ENCODE data around the gene KIF26A.
A peak's percentile ranks its signal among the peaks of the same experiment; 100 is the strongest.
"Not testable (repeated sequence)": the region's sequence is repeated elsewhere in the genome, so short reads cannot be mapped to it uniquely, and the experiment has no call there.

The KIF26A gene

DNA sequence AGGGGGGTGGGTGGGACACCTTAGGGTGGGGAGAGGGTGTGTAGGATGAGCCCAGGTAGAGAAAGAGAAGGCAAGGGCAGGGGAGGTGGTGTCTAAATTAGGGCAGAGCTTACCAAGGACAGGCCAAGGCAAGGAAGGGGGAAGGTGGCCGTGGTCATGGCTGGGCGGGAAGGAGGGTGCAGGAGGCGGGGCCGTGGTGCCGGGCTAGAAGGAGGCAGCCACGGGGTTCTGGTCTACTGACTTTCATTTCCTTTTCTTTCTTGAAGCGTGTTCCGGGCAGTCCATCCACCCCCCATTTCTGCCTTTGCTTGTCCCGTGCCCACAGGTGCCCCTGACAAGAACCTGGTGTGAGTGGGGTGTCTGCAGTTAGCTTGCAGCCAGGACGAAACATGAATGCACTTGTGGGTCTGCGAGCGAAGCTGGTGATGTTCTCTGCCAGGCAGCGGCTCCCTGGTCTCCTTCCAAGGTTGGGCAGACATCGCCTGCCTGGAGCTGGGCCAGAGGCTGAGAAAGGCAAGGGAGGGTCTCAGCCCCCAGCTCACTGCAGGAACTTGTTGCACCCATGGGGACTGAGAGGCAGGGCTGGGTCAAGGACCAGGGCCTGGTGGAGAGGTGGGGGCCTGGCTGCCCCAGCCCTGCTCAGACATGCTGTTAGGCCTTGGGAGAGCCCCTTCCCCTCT lies 58.2 kb downstream of the KIF26A start:
- no peak for DNase-seq

DNA sequence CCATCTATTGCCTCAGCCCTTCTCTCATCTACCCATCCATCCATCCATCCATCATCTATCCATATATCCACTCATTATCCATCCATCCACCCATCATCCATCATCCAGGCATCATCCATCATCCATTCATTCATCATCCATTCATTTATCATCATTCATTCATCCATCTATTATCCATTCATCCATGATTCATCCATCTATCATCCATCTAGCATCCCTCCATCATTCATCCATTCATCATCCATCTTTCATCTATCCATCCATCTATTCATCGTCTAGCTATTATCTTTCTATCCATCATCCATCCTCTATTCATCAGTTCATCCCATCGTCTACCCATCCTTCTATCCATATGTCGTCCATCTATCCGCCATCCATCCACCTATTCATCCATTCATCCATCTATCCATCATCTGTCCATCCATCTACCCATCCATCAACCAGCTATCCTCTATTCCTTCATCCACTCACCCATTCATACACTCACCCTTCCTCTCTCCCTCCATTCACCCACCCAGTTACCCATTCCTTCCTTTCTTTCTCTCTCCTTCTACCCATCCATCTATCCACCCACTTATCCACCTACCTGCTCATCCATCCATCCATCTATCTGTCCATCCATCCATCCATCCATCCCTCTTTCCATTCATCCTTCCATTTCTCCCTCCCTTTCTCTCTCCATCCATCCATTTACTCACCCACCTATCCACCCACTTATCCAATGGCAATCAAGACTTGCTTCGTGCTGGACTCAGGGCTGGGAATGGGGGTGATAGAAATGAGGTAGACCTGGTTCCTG lies 59.3 kb downstream of the KIF26A start:
- DNase-seq, result no peak

DNA sequence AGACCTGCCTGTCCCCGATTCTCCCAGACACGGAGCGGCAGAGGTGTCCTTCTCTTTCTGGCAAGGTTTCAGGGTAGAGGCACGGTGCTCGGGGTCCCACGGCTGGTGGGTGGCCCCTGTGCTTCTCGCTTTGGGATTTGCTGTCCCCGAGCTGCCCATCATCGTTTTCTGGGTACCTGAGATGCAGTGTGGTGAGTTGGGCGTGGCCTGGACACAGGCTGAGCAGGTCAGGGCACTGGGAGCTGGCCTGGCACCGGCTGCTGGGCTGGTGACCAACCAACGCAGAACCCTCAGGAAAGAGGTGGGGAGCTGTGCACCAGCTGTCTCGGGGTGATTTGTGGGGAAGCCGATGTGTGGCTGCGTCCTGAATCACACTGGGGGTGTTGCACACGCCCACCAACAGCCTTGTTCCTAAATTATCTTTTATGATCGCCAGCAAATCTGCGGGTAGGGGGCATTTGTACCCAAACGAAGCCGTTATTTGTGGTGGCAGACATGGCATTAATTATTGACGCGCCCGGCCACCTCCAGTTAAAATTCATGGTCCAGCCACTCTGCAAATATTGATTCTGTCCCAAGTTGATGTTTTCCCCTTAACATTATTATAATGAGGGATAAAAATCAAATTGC lies 61.0 kb downstream of the KIF26A start:
- no peak for DNase-seq

DNA sequence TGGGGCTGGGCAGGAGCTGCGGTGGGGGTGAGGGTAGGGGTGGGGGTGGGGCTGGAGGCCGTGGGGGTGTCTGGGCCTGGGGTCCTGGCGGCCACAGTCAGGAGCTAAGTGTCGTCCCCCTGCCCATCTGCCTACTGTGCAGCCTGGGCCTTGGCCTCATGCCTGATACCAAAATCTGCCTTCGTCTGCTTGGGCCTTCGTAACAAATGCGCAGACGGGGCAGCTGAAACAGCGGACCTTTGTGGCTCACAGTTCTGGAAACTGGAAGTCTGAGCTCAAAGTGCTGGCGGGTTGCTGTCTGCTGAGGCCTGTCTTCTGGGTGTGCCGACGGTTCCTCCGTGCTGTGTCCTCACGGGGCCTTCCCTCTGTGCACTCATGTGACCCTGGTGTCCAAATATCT lies 61.7 kb downstream of the KIF26A start:
- no peak for DNase-seq

DNA sequence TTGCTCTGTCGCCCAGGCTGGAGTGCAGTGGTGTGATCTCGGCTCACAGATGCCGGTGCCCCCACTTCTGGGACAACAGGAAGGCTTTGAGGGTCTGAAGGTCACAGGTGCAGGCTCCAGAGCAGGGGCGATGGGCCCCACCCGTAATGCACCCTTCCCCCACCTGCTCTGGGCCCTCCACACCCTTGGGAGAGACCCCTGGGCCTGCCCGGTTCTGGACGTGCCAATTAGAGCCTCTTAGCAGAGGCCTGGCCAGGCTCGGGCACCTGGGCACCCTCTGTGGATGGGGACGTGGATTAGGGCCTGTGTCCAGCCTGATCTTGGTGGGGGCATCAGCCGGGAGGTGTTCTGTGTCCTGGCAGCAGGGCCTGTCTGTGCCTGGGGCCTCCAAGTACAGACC lies 62.2 kb downstream of the KIF26A start:
- no peak for DNase-seq

DNA sequence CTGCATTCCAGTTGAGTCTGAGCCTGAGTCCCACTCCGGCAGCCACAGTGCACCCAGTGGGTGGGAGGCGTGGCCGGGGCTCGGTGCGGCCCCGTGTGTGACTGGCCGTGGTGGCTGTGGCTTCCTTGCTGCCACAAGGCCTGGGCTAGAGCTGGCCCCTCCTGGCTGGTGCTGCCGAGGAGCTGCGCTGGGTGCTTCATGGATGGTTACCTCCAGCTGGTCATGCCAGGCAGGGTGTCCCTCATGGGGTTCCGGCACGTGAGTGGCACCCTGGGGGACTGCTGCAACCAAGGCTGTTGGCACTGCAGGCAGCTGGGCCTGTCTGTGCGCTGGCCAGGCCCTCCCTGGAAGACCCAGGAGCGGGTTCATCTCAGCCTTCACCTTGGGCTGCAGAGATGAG lies 62.7 kb downstream of the KIF26A start:
- DNase-seq, result no peak

DNA sequence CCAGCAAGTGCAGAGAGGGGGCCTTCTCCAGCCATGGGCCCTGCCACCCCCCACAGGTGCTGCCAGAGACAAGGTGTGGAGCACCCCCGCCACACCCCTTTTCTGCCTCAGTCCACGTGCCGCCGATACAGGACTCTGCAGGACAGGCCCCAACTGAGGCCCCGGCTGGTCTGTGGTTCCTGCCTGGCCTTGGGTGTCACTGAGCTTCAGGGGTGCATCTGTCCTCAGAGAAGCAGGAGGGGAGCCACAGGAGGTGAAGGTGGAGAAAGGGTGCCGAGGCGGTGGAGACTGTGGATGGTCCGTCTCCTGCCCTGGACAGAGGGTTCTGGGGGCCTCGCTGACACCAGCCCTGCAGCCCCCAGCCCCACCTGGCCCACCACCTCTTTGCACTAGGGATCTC lies 63.1 kb downstream of the KIF26A start:
- DNase-seq, result no peak

DNA sequence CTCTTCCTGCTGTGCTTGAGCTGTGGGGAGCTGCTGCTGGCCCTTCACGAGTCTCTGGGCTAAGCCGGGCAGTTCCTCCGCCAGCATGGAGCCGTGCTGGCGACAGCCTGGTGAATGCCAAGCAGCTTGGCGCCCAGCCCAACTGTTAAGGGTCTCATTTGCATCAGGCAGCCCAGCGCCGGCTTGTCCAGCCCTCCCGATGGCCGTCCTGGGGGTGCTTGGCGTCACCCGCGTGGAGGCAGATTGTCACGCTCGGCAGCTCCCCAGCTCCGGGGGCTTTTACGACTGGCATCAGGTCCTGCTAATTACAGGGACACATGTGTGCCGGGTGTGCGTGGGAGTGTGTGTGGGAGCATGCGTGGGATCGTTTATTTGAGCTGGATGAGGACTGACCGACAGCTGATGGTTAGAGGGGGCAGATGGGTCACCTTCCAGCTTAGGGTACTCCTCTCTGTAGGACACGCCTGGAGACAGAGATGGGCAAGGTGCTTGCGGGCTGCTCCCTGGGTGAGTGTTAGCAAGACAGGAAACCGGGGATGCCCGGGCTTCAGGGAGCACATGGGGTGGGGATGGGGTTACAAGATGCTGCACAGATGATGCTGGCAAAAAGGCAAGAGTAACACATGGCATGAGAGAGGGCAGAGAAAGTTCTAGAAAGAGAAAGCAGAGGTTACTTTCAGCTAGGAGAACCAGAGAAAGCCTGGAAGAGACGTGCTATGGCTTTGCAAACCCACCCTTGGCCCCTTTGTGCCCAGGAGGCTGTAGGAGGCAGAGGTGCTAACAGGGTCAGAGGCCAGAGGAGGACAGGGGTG lies 64.1 kb downstream of the KIF26A start:
- DNase-seq, result no peak

DNA sequence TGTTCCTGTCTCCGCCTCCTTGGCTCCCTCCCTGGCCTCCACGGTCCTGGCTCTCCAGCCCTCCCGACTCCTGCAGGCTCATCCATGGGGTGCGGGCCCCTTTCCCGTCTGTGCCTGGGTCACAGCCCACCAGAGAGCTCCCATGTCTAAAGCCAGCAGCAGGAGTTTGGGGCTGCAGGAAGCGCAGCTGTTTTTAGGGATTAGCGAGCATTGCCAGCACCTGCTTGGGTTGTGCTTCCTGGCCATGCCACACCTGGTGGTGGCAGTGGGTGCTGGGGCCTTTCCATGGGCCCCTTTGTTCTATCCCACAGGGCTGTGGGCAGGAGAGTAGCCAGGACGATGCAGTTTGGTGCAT lies 64.7 kb downstream of the KIF26A start:
- DNase-seq, result no peak

DNA sequence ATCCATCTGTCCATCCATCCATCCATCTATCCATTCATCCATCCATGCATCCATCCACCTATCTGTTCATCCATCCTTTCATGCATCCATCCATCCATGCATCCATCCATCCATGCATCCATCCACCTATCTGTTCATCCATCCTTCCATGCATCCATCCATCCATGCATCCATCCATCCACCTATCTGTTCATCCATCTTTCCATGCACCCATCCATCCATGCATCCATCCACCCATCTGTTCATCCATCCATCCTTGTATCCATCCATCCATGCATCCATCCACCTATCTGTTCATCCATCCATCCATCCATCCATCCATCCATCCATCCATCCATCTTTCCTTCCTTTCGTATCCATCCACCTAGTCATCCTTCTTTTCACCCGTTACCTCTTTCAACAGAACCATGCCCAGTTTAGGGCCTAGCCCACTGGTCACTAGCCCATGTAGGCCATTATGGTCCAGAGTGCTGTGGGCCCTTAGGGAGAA lies 66.3 kb downstream of the KIF26A start:
- no peak for DNase-seq

DNA sequence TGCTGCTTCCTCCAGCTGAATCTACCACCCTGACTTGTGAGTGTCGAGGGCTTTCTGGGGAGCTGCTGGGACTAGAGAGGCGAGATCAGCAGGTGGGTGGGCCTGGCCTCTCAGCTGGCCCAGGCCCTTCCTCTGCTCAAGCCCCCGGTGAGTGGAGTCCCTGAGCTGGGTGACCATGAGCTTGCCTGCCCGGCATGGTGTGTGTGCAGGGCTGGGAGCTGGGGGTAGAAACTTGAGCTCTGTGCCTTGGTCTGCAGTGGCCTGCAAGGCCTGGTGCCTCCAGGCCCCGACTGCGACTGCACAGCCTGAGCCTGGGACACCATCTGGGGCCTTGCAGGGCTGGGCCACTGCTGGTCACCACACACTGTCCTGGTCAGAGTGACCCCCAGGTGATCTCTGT lies 67.4 kb downstream of the KIF26A start:
- DNase-seq, result no peak

DNA sequence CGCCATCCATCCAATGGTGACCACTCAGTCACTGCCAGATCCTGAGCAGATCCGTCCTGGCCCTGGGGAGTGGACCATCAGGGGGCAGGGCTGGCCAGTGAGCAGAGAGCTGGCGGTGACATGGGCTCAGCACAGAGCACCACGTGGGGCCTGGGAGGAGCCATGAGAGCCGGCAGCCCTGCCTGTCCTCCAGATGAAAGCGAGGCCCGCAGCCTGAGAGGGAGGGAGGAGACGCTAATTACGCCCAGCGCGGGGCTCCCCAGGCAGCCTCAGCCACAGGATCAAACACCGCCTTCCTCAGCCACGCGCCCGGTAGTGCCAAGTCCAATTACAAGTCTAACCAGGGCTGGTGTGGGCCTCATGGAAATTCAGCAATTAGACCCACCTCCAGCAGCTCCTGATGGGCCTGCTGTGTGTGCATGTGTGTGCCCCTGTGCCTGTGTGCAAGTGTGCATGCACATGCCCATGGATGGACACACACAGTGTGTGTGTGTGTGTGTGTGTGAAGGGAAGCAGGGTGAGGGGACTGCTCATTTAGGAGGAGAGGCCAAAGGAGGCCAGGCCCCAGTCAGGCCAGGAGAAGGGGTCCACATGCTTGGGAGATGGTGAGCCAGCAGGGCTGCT lies 68.0 kb downstream of the KIF26A start:
- peak; percentile 47 for DNase-seq

DNA sequence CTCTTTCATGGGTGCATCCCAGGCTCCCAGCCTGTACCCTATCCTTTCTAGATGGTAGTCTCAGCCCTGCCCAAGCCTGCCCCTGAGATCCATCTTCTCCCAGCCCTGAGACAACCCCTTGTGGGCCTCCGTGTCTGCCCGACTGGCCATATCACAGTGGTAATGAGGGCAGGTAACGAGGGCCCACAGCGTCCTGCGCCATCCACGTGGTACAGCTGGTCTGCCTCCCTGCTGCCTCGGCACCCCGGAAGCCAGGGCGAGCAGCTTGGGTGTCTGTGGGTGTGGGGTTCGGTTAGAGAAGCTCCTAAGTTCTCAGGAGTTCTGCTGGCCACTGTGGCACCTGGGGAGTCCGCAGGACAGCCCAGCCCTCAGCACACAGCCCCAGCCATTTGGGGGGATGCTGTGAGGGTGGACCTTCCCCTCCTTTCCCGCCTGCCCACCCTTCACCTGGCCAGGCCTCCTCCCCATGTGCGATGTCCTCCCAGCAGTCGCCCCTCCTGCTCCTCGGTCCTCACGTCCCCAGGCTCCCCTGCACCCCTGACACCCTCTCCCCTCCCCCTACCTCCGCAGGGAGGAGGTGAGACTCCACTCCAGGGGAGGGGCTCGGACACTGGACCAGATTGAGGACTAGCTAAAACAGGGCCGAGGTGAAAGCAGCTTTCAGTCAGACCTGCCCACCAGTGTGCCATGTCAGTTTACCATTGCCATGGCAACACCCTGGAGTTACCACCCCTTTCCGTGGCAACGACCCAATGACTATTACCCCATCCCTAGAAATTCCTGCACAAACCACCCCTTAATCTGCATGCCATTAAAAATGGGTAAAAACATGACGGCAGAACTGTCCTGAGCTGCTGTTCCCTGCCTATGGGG lies 69.0 kb downstream of the KIF26A start:
- no peak for DNase-seq

DNA sequence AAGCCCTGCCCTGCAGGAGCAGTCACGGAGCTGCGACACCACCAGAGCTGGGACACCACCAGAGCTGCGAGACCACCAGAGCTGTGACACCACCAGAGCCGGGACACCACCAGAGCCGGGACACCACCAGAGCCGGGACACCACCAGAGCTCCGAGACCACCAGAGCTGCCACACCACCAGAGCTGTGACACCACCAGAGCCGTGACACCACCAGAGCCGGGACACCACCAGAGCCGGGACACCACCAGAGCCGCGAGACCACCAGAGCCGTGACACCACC lies 69.6 kb downstream of the KIF26A start:
- DNase-seq, result not testable (repeated sequence)

DNA sequence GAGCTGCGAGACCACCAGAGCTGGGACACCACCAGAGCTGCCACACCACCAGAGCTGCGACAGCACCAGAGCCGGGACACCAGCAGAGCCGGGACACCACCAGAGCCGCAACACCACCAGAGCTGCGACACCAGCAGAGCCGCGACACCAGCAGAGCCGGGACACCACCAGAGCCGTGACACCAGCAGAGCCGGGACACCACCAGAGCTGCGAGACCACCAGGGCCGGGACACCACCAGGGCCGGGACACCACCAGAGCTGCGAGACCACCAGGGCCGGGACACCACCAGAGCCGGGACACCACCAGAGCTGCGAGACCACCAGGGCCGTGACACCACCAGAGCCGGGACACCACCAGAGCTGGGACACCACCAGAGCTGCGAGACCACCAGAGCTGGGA lies 69.9 kb downstream of the KIF26A start:
- not testable (repeated sequence) for DNase-seq

DNA sequence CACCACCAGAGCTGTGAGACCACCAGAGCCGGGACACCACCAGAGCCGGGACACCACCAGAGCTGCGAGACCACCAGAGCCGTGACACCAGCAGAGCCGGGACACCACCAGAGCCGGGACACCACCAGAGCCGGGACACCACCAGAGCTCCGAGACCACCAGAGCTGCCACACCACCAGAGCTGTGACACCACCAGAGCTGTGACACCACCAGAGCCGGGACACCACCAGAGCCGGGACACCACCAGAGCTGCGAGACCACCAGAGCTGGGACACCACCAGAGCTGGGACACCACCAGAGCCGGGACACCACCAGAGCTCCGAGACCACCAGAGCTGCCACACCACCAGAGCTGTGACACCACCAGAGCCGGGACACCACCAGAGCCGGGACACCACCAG lies 70.7 kb downstream of the KIF26A start:
- not testable (repeated sequence) for DNase-seq

DNA sequence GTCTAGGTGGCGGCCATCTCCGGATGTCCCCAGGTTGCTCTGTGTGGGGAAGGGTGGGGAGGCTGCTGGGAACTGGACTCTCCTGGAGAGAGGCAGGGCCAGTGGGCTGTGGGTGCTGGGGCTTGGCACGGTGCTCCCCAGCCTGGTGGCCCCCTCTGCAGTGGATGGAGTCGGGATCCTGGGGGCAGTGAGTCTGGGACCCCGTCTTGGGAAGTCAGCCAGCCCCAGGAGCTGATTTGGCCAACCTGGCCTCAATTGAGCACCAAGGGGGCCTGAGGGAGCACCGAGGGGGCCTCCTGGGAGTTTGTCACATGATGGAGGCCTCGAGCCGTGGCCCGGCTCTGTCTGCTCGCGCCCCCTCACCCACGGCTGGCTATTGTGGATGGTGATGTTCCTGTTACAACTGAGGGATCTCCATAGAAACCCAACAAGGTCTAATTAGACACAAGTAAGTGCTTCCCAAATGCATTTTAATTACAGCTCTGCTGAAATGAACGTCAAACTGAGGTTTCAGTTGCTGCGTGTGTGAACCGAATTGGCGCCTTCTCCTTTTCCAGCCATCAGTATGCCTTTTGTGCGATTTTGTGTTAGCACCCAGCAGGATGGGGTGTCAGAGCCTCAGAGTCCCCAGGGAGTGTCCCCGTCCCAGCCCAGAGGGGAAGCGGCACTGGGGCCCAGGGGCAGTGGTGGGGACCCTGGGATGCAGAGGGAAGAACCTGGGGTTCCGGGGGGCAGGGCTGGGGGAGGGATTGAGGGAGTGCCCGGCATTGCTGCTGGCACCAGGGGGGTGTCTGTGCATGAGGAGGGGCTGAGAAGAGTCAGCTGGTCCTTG lies 71.8 kb downstream of the KIF26A start:
- no peak for DNase-seq

DNA sequence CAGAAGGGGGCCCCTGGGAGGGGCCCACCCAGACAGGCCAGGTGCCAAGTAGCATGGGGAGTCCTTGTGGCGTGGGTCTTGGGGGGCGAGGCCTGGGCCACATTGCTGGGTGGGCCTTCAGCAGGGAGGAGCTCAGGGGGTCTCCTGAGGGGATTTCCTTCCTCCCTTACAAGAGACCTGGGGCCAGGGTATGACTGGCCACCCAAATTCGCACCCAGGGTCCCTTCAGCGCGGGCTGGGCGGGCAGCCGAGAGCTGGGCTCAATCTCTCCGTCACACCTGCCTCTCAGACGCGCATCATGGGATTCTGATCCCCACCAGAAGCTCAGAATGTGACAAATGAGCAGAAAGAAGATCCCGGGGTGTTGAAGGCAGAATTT lies 72.4 kb downstream of the KIF26A start:
- DNase-seq, result no peak

DNA sequence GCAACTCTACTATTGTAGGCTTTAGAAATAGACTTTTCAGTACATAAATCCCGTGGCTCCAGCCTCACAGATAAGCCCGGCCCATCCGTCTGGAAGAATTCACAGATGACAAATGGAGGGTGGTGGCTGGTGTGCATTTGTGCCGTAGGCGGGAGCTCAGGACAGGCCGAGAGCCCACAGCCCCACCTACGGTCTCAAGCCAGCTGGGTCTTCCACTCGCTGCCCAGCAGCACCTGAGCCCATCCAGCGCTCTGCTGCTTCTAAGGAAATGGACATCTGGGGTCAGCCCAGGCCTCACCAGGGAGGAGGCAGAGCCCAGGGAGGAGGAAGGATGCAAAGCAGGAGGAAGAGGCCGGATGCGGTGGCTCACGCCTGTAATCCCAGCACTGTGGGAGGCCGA lies 72.8 kb downstream of the KIF26A start:
- DNase-seq, result no peak

DNA sequence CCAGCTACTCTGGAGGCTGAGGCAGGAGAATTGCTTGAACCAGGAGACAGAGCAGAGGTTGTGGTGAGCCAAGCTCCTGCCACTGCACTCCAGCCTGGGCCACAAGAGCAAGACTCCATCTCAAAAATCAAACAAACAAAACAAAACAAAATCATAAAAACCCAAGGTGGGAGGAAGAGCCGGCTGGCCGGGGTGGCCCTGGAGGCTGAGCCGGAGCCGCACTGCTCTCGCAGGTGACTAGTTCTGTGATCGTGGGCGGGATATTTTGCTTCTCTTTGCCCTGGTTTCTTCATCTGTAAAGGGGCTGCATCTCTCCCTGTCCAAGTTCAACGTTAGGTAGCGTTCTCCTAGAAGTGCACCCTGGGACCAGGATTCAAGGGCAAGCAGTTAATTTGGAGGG lies 73.4 kb downstream of the KIF26A start:
- no peak for DNase-seq
